SK-N-SH treated with all-trans-retinoic acid at 6 μM for 48 hours (cell line): ENCODE results near the gene C1RL.
A peak's percentile ranks its signal among the peaks of the same experiment; 100 is the strongest.

Experiments
- ATAC-seq: fragments of 200-7000 bp; cut with Tn5 transposase; 3 replicates; pipeline ENCODE4 v1.9.1; 2020; ENCODE audit warnings: mild to moderate bottlenecking, moderate library complexity
- ARNTL ChIP-seq: fragments of 450-650 bp; formaldehyde crosslinking; IDR thresholded peaks from 2 replicates; pipeline ENCODE4 v1.5.0; 2020; ENCODE audit warnings: low read depth, mild to moderate bottlenecking, moderate library complexity, borderline replicate concordance
- CSDC2 ChIP-seq: fragments of 250-450 bp; sonication (Bioruptor Pico); IDR thresholded peaks from 2 replicates; pipeline ENCODE4 v1.5.0; 2020; ENCODE audit warnings: mild to moderate bottlenecking, moderate library complexity
- ESRRG ChIP-seq: fragments of 250-450 bp; sonication (Bioruptor Pico); IDR thresholded peaks from 2 replicates; pipeline ENCODE4 v1.6.1; 2021; ENCODE audit warnings: mild to moderate bottlenecking
- GLIS3 ChIP-seq: fragments of 250-450 bp; sonication (Bioruptor Pico); IDR thresholded peaks from 2 replicates; pipeline ENCODE4 v1.5.0; 2020; ENCODE audit warnings: mild to moderate bottlenecking, moderate library complexity
- RARB ChIP-seq: fragments of 250-450 bp; sonication (Bioruptor Pico); IDR thresholded peaks from 2 replicates; pipeline ENCODE4 v1.8.0; 2021; ENCODE audit warnings: mild to moderate bottlenecking, moderate library complexity
- SNAI2 ChIP-seq: fragments of 250-450 bp; sonication (Bioruptor Pico); IDR thresholded peaks from 2 replicates; pipeline ENCODE4 v1.5.0; 2020; ENCODE audit warnings: mild to moderate bottlenecking, moderate library complexity
- TCF4 ChIP-seq: fragments of 250-450 bp; sonication (Bioruptor Pico); IDR thresholded peaks from 2 replicates; pipeline ENCODE4 v1.8.0; 2021; ENCODE audit warnings: mild to moderate bottlenecking, moderate library complexity, borderline replicate concordance
- TOX ChIP-seq: fragments of 250-450 bp; sonication (Bioruptor Pico); IDR thresholded peaks from 2 replicates; pipeline ENCODE4 v1.8.0; 2021; ENCODE audit warnings: mild to moderate bottlenecking, moderate library complexity, borderline replicate concordance
- ZC3H10 ChIP-seq: fragments of 250-450 bp; sonication (Bioruptor Pico); IDR thresholded peaks from 2 replicates; pipeline ENCODE4 v1.5.1; 2021; ENCODE audit warnings: mild to moderate bottlenecking, moderate library complexity
- ZFP3 ChIP-seq: fragments of 250-450 bp; sonication (Bioruptor Pico); IDR thresholded peaks from 2 replicates; pipeline ENCODE4 v1.5.0; 2020; ENCODE audit warnings: mild to moderate bottlenecking, moderate library complexity
- ZFP30 ChIP-seq: fragments of 450-650 bp; formaldehyde crosslinking; IDR thresholded peaks from 2 replicates; pipeline ENCODE4 v1.5.0; 2022; ENCODE audit warnings: mild to moderate bottlenecking, moderate library complexity
- ZNF565 ChIP-seq: fragments of 450-650 bp; formaldehyde crosslinking; conservative IDR thresholded peaks from 2 replicates; pipeline ENCODE4 v1.5.0; 2020; ENCODE audit warnings: low read depth, mild to moderate bottlenecking, moderate library complexity
- ZNF70 ChIP-seq: fragments of 450-650 bp; formaldehyde crosslinking; IDR thresholded peaks from 2 replicates; pipeline ENCODE4 v1.5.0; 2020; ENCODE audit warnings: mild to moderate bottlenecking, moderate library complexity
- ZNF8 ChIP-seq: fragments of 450-650 bp; formaldehyde crosslinking; IDR thresholded peaks from 2 replicates; pipeline ENCODE4 v1.5.0; 2020; ENCODE audit warnings: mild to moderate bottlenecking, moderate library complexity
- TF ChIP-seq, protein P1 (sequence below): fragments of 250-450 bp; sonication (Bioruptor Pico); IDR thresholded peaks from 2 replicates; pipeline ENCODE4 v1.8.0; 2021; ENCODE audit warnings: low read depth, mild to moderate bottlenecking, moderate library complexity, borderline replicate concordance
- TF ChIP-seq, protein P2 (sequence below): fragments of 250-450 bp; sonication (Bioruptor Pico); IDR thresholded peaks from 2 replicates; pipeline ENCODE4 v1.8.0; 2020; ENCODE audit warnings: mild to moderate bottlenecking, moderate library complexity, borderline replicate concordance
- TF ChIP-seq, protein P3 (sequence below): fragments of 250-450 bp; sonication (Bioruptor Pico); IDR thresholded peaks from 2 replicates; pipeline ENCODE4 v1.5.1; 2020; ENCODE audit warnings: low read depth, mild to moderate bottlenecking, moderate library complexity
- TF ChIP-seq, protein P4 (sequence below): fragments of 250-450 bp; sonication (Bioruptor Pico); IDR thresholded peaks from 2 replicates; pipeline ENCODE4 v1.5.1; 2021; ENCODE audit warnings: mild to moderate bottlenecking, moderate library complexity
- TF ChIP-seq, protein P5 (sequence below): fragments of 250-450 bp; sonication (Bioruptor Pico); IDR thresholded peaks from 2 replicates; pipeline ENCODE4 v1.5.0; 2020; ENCODE audit warnings: mild to moderate bottlenecking, moderate library complexity

C1RL gene

DNA sequence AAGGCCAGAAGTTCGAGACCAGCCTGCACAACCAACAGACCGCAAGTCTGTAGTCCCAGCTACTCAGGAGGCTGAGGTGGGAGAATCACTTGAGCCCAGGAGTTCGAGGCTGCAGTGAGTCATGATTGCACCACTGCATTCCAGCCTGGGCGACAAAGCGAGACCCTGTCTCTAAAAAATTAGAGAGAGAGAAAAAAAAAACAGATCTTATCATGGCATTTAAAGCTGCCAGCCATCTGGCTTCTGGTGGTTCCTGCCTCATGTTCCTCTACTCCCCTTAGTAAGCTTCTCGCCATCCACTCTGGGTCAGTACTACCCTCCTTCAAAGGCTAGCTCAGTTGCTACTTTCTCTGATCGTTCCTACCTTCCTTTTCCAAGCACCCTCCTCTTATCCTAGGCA lies 37.2 kb upstream of the C1RL start:
- no peak for ATAC-seq
- TF ChIP-seq ZC3H10 (CRISPR knock-in tag) = no peak
- TF ChIP-seq, protein P1, sequence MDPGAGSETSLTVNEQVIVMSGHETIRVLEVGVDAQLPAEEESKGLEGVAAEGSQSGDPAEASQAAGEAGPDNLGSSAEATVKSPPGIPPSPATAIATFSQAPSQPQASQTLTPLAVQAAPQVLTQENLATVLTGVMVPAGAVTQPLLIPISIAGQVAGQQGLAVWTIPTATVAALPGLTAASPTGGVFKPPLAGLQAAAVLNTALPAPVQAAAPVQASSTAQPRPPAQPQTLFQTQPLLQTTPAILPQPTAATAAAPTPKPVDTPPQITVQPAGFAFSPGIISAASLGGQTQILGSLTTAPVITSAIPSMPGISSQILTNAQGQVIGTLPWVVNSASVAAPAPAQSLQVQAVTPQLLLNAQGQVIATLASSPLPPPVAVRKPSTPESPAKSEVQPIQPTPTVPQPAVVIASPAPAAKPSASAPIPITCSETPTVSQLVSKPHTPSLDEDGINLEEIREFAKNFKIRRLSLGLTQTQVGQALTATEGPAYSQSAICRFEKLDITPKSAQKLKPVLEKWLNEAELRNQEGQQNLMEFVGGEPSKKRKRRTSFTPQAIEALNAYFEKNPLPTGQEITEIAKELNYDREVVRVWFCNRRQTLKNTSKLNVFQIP = no peak
- no peak for TF ChIP-seq GLIS3 (CRISPR knock-in tag)
- TF ChIP-seq, protein P2, sequence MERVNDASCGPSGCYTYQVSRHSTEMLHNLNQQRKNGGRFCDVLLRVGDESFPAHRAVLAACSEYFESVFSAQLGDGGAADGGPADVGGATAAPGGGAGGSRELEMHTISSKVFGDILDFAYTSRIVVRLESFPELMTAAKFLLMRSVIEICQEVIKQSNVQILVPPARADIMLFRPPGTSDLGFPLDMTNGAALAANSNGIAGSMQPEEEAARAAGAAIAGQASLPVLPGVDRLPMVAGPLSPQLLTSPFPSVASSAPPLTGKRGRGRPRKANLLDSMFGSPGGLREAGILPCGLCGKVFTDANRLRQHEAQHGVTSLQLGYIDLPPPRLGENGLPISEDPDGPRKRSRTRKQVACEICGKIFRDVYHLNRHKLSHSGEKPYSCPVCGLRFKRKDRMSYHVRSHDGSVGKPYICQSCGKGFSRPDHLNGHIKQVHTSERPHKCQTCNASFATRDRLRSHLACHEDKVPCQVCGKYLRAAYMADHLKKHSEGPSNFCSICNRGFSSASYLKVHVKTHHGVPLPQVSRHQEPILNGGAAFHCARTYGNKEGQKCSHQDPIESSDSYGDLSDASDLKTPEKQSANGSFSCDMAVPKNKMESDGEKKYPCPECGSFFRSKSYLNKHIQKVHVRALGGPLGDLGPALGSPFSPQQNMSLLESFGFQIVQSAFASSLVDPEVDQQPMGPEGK (CRISPR knock-in tag) = no peak
- no peak for TF ChIP-seq ZNF70
- no peak for TF ChIP-seq ZNF565 (CRISPR knock-in tag)
- TF ChIP-seq, protein P3, sequence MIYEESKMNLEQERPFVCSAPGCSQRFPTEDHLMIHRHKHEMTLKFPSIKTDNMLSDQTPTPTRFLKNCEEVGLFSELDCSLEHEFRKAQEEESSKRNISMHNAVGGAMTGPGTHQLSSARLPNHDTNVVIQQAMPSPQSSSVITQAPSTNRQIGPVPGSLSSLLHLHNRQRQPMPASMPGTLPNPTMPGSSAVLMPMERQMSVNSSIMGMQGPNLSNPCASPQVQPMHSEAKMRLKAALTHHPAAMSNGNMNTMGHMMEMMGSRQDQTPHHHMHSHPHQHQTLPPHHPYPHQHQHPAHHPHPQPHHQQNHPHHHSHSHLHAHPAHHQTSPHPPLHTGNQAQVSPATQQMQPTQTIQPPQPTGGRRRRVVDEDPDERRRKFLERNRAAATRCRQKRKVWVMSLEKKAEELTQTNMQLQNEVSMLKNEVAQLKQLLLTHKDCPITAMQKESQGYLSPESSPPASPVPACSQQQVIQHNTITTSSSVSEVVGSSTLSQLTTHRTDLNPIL (CRISPR knock-in tag) = no peak
- no peak for TF ChIP-seq ARNTL (CRISPR knock-in tag)
- no peak for TF ChIP-seq ZNF8 (CRISPR knock-in tag)
- TF ChIP-seq TCF4 (CRISPR knock-in tag) = no peak
- no peak for TF ChIP-seq ZFP30 (CRISPR knock-in tag)

DNA sequence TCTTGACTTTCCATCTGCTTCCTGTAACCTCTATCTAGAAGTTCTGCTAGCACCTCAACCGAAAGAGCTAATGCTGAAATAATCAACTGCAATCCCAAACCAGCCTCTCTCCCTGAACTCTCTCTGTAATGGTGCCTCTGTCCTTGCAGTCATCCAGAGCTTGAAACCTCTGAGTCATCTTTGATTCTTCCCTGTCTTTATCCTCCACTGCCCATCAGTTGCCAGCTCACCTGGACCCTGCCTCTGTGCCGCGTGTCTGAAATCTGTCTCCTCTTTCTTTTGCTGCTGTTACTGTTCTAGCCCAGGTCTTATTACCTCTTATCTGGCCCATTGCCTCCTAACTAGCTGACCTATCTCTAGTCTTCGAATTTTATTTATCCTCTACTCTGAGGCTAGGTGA lies 36.7 kb upstream of the C1RL start:
- TF ChIP-seq TOX (CRISPR knock-in tag) (no peak), TCF4 (CRISPR knock-in tag) (no peak), ESRRG (no peak), ZC3H10 (CRISPR knock-in tag) (no peak)
- TF ChIP-seq, protein P4, sequence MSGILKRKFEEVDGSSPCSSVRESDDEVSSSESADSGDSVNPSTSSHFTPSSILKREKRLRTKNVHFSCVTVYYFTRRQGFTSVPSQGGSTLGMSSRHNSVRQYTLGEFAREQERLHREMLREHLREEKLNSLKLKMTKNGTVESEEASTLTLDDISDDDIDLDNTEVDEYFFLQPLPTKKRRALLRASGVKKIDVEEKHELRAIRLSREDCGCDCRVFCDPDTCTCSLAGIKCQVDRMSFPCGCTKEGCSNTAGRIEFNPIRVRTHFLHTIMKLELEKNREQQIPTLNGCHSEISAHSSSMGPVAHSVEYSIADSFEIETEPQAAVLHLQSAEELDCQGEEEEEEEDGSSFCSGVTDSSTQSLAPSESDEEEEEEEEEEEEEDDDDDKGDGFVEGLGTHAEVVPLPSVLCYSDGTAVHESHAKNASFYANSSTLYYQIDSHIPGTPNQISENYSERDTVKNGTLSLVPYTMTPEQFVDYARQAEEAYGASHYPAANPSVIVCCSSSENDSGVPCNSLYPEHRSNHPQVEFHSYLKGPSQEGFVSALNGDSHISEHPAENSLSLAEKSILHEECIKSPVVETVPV (CRISPR knock-in tag) = no peak
- ATAC-seq = no peak

DNA sequence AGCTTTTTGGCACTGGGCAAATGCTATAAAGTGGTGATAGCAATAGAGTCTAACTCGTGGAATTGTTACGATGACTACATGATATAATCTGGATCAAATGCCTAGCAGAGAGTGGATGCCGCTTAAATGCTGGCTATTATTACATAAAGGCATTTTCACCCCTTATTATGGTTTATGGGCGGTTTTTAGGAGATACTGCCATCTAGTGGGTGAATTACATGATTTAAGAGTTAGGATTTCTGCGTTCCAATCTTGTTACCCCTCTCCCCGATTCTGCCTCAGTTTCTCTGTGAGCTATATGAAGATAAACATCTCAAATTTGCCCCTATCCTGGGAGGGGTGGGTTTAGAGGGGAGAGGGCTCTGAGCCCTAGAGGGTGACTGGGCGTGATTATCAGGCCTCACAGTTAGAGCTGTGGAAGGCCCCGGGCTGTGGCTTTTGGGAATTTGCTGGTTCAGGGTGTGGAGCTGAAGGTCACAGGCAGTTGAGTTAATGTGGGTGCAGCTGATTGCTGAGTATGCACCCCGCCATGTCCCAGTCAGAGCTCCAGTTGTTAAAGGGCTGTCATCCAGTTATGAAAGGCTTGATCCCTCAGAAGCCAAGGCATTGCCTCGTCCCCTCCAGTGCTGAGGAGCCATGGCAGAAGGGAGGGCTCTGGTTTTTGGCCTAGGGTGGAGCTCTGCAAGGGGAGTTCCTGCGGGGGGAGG lies 35.6 kb upstream of the C1RL start:
- no peak for TF ChIP-seq RARB (CRISPR knock-in tag)
- TF ChIP-seq ZC3H10 (CRISPR knock-in tag) = no peak
- TF ChIP-seq, protein P5, sequence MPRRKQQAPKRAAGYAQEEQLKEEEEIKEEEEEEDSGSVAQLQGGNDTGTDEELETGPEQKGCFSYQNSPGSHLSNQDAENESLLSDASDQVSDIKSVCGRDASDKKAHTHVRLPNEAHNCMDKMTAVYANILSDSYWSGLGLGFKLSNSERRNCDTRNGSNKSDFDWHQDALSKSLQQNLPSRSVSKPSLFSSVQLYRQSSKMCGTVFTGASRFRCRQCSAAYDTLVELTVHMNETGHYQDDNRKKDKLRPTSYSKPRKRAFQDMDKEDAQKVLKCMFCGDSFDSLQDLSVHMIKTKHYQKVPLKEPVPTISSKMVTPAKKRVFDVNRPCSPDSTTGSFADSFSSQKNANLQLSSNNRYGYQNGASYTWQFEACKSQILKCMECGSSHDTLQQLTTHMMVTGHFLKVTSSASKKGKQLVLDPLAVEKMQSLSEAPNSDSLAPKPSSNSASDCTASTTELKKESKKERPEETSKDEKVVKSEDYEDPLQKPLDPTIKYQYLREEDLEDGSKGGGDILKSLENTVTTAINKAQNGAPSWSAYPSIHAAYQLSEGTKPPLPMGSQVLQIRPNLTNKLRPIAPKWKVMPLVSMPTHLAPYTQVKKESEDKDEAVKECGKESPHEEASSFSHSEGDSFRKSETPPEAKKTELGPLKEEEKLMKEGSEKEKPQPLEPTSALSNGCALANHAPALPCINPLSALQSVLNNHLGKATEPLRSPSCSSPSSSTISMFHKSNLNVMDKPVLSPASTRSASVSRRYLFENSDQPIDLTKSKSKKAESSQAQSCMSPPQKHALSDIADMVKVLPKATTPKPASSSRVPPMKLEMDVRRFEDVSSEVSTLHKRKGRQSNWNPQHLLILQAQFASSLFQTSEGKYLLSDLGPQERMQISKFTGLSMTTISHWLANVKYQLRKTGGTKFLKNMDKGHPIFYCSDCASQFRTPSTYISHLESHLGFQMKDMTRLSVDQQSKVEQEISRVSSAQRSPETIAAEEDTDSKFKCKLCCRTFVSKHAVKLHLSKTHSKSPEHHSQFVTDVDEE (CRISPR knock-in tag) = no peak
- TF ChIP-seq, protein P3 (CRISPR knock-in tag) = no peak
- ATAC-seq = peak; percentile 73

DNA sequence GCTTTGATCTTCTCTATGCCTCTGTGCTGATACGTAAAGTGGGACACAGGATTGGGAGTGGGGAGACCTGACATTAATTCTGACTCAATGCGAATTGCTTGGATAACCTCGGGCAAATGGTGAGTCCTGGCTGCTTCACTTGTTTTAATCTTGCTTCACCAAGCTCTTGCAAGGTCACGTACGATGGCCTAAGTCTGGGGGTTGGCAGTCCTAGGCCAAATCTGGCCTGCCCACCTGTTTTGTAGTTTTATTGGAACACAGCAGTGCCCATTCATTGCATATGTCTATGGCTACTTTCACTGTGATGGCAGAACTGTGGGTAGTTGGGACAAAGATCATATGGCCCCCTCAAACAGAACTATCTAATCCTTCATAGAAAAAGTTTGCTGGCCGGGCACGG lies 34.5 kb upstream of the C1RL start:
- no peak for ATAC-seq
- no peak for TF ChIP-seq GLIS3 (CRISPR knock-in tag)
- TF ChIP-seq, protein P5 (CRISPR knock-in tag) = no peak
- no peak for TF ChIP-seq ESRRG
- TF ChIP-seq, protein P2 (CRISPR knock-in tag) = no peak
- no peak for TF ChIP-seq SNAI2
- no peak for TF ChIP-seq ZC3H10 (CRISPR knock-in tag)
- TF ChIP-seq ZFP3 (CRISPR knock-in tag) = no peak
- TF ChIP-seq CSDC2 (CRISPR knock-in tag) = no peak
- TF ChIP-seq, all 23 proteins: peak for 0
